HepG2 (cell line): Measurements from ENCODE around the gene IFT88. TPM values are rescaled to one million over a fixed set of nuclear protein-coding genes. Genes with fewer than 3 reads are reported as not detected.
A peak's percentile ranks its signal among the peaks of the same experiment; 100 is the strongest.

Source experiments
- ARNT2 ChIP-seq: sonication (generic); formaldehyde crosslinking; IDR thresholded peaks from 2 replicates; pipeline ENCODE4 v1.8.0; 2022; ENCODE audit warnings: mild to moderate bottlenecking, low read depth, missing genetic modification reagents, moderate library complexity
- ELF1 ChIP-seq: sonication (generic); formaldehyde crosslinking; IDR thresholded peaks from 2 replicates; pipeline ENCODE4 v1.4.0; 2020; ENCODE audit warnings: missing genetic modification reagents
- GZF1 ChIP-seq: sonication (generic); formaldehyde crosslinking; IDR thresholded peaks from 2 replicates; pipeline ENCODE4 v1.5.1; 2020; ENCODE audit warnings: mild to moderate bottlenecking, missing genetic modification reagents
- HNRNPH1 ChIP-seq: fragments of 200-400 bp; formaldehyde crosslinking; optimal IDR thresholded peaks from 2 replicates; pipeline ENCODE3; 2017; ENCODE audit warnings: mild to moderate bottlenecking, low read depth, low read length
- ISX ChIP-seq: sonication (generic); formaldehyde crosslinking; conservative IDR thresholded peaks from 2 replicates; pipeline ENCODE4 v1.5.0; 2020; ENCODE audit warnings: missing genetic modification reagents
- KDM3A ChIP-seq: IDR thresholded peaks from 2 replicates; pipeline ENCODE4 v1.6.1; 2018; ENCODE audit warnings: low read depth, missing compliant biosample characterization
- KLF16 ChIP-seq, 2 experiments: sonication (generic) in 1 of 2; formaldehyde crosslinking in 1 of 2; IDR thresholded peaks; 2 replicates each; pipeline versions ENCODE4 v1.6.1 to v1.8.0; 2016 to 2023; ENCODE audit warnings: missing genetic modification reagents in 2 of 2, missing compliant biosample characterization in 1 of 2
- NFIB ChIP-seq: sonication (generic); formaldehyde crosslinking; IDR thresholded peaks from 2 replicates; pipeline ENCODE4 v1.9.0; 2021; ENCODE audit warnings: missing genetic modification reagents, mild to moderate bottlenecking, borderline replicate concordance
- RORA ChIP-seq: sonication (generic); formaldehyde crosslinking; IDR thresholded peaks from 2 replicates; pipeline ENCODE4 v1.5.0; 2020; ENCODE audit warnings: mild to moderate bottlenecking, missing genetic modification reagents, moderate library complexity
- SETDB1 ChIP-seq: sonication (generic); formaldehyde crosslinking; IDR thresholded peaks from 2 replicates; pipeline ENCODE4 v1.5.1; 2020; ENCODE audit warnings: missing genetic modification reagents, mild to moderate bottlenecking, borderline replicate concordance
- SNAI1 ChIP-seq: sonication (generic); formaldehyde crosslinking; IDR thresholded peaks from 2 replicates; pipeline ENCODE4 v1.5.0; 2020; ENCODE audit warnings: mild to moderate bottlenecking, missing genetic modification reagents, borderline replicate concordance
- TEAD2 ChIP-seq: sonication (generic); formaldehyde crosslinking; IDR thresholded peaks from 2 replicates; pipeline ENCODE4 v1.9.0; 2021; ENCODE audit warnings: missing genetic modification reagents
- THAP11 ChIP-seq: IDR thresholded peaks from 2 replicates; pipeline ENCODE4 v1.6.1; 2016; ENCODE audit warnings: missing biosample characterization, missing genetic modification reagents
- YEATS4 ChIP-seq: sonication (generic); formaldehyde crosslinking; IDR thresholded peaks from 2 replicates; pipeline ENCODE4 v1.4.0; 2020; ENCODE audit warnings: missing genetic modification reagents, borderline replicate concordance
- ZBTB42 ChIP-seq: sonication (generic); formaldehyde crosslinking; IDR thresholded peaks from 2 replicates; pipeline ENCODE4 v1.5.0; 2020; ENCODE audit warnings: mild to moderate bottlenecking, missing genetic modification reagents
- ZNF224 ChIP-seq: sonication (generic); formaldehyde crosslinking; IDR thresholded peaks from 2 replicates; pipeline ENCODE4 v1.5.0; 2020; ENCODE audit warnings: mild to moderate bottlenecking, missing genetic modification reagents
- ZNF337 ChIP-seq: sonication (generic); formaldehyde crosslinking; IDR thresholded peaks from 2 replicates; pipeline ENCODE4 v1.5.1; 2020; ENCODE audit warnings: missing genetic modification reagents, low read depth, mild to moderate bottlenecking, borderline replicate concordance
- ZNF556 ChIP-seq: sonication (generic); formaldehyde crosslinking; IDR thresholded peaks from 2 replicates; pipeline ENCODE4 v1.4.0; 2020; ENCODE audit warnings: mild to moderate bottlenecking, missing genetic modification reagents, borderline replicate concordance
- ZNF737 ChIP-seq: sonication (generic); formaldehyde crosslinking; IDR thresholded peaks from 2 replicates; pipeline ENCODE4 v1.5.0; 2020; ENCODE audit warnings: missing genetic modification reagents, mild to moderate bottlenecking, borderline replicate concordance
- ZNF839 ChIP-seq: sonication (generic); formaldehyde crosslinking; IDR thresholded peaks from 2 replicates; pipeline ENCODE4 v1.4.0; 2020; ENCODE audit warnings: missing genetic modification reagents, mild to moderate bottlenecking, borderline replicate concordance
- ZSCAN20 ChIP-seq: sonication (generic); formaldehyde crosslinking; IDR thresholded peaks from 2 replicates; pipeline ENCODE4 v1.4.0; 2020; ENCODE audit warnings: missing genetic modification reagents, mild to moderate bottlenecking, borderline replicate concordance
- polyA plus RNA-seq, 8 experiments: library from polyadenylated mRNA; depleted of rRNA in 3 of 8; stranded (reverse) in 7 of 8; unstranded in 1 of 8; fragments of >200 nt; fragmentation: Illumina TruSeq in 4 of 8; extraction: Trizol in 4 of 8; gene quantifications; 2 replicates each; pipeline versions ENCODE4 v1.2.1 to v1.2.3, GENCODE V29; 2011 to 2016; ENCODE audit warnings: low read depth in 4 of 8, missing spikeins in 1 of 8, mixed read lengths in 1 of 8; ENCODE audit not compliant: insufficient read depth in 1 of 8
- total RNA-seq, 5 experiments: library from RNA; depleted of rRNA; stranded (reverse); fragments of >200 nt; fragmentation: Illumina TruSeq; extraction: Trizol; gene quantifications; 2 replicates each; pipeline ENCODE4 v1.2.3, GENCODE V29; 2016; ENCODE audit warnings: low read depth in 1 of 5
- TF ChIP-seq, protein P1 (sequence below): sonication (generic); formaldehyde crosslinking; IDR thresholded peaks from 2 replicates; pipeline ENCODE4 v1.5.0; 2020; ENCODE audit warnings: missing genetic modification reagents, mild to moderate bottlenecking, borderline replicate concordance
- TF ChIP-seq, protein P2 (sequence below): IDR thresholded peaks from 2 replicates; pipeline ENCODE4 v1.4.0; 2020; ENCODE audit warnings: mild to moderate bottlenecking, missing genetic modification reagents
- TF ChIP-seq, protein P3 (sequence below): IDR thresholded peaks from 2 replicates; pipeline ENCODE4 v1.6.1; 2016; ENCODE audit warnings: mild to moderate bottlenecking, missing biosample characterization, missing genetic modification reagents

Gene IFT88
- total and polyA plus RNA-seq, 2 of the 13 experiments (the other 11 are each of a cell fraction or from before 2014, with no cell fraction given) = 8.4 to 19.9 TPM

DNA sequence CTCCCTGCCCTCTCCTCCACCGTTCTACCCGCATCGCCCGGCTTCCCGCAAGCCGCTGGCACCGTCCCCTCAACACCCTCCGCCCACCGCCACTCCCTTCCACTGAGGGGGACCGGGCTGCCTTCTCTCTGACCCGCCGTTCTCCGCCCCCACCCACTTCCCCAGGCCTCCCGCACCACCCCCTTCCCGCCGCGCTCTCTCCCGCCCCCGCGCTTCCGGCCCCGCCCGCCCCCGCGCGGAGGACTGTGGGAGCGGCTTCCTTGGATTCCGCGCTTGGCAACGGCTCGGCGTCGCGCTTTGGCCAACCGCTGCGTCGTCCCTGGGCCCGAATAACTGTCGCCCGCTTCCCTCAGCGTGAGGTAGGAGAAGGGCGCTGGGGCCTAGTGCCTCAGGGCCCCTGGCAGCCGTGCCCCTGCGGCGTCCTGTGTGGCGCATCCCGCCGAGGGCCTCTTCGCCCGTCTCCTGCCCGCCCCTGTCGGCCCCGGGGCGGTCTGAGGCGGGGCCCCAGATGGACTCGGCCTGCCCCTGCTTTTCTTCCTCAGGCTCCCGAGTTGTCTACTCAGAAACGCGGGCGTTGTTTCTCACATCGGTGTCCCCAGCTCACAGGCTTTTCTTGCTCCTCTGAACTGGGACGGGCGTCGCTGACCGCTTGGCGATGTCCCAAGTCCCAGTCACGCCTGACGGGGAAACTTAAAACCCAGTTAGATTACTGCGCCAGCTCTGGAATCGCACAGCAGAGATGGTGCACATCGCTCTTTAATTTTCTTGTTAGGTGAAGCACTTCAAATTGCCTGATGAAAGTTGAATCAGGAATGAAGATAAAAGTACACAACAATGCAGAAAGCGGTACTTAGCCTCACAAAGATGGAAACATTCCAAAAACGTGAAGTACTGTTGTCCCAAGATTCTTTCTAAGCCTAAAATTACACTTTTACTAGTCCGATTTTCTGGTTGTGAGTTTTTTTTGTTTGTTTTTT, at the start of gene IFT88 (continued):
- TF ChIP-seq ISX (CRISPR knock-in tag) (no peak), TEAD2 (0 out of 2 replicates have a peak, but pooled peaks have one; percentile 55), ZNF556 (no peak), ELF1 (CRISPR knock-in tag) (peak; percentile 55), HNRNPH1 (no peak), RORA (CRISPR knock-in tag) (no peak), ZNF737 (CRISPR knock-in tag) (no peak), THAP11 (CRISPR knock-in tag) (peak; percentile 53), GZF1 (CRISPR knock-in tag) (no peak; the same call in 1 of the 2 replicates), KDM3A (CRISPR knock-in tag) (0 out of 2 replicates have a peak, but pooled peaks have one; percentile 23), ZNF224 (no peak), SETDB1 (CRISPR knock-in tag) (no peak), ZNF337 (CRISPR knock-in tag) (no peak), SNAI1 (CRISPR knock-in tag) (peak; percentile 84; the same call in 1 of the 2 replicates), ARNT2 (CRISPR knock-in tag) (peak; percentile 74; the same call in 1 of the 2 replicates), KLF16 (CRISPR knock-in tag; IDR thresholded peaks at IDR 0.05) (peak in 1 of 2 experiments; percentile 21; a peak in 1 of 4 replicates), ZSCAN20 (CRISPR knock-in tag) (0 out of 2 replicates have a peak, but pooled peaks have one; percentile 83), YEATS4 (peak; percentile 77; the same call in 1 of the 2 replicates), NFIB (no peak), ZNF839 (CRISPR knock-in tag) (peak; percentile 83; the same call in 1 of the 2 replicates), ZBTB42 (CRISPR knock-in tag) (no peak; the same call in 1 of the 2 replicates)
- TF ChIP-seq, protein P1, sequence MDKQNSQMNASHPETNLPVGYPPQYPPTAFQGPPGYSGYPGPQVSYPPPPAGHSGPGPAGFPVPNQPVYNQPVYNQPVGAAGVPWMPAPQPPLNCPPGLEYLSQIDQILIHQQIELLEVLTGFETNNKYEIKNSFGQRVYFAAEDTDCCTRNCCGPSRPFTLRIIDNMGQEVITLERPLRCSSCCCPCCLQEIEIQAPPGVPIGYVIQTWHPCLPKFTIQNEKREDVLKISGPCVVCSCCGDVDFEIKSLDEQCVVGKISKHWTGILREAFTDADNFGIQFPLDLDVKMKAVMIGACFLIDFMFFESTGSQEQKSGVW = no peak
- TF ChIP-seq, protein P2, sequence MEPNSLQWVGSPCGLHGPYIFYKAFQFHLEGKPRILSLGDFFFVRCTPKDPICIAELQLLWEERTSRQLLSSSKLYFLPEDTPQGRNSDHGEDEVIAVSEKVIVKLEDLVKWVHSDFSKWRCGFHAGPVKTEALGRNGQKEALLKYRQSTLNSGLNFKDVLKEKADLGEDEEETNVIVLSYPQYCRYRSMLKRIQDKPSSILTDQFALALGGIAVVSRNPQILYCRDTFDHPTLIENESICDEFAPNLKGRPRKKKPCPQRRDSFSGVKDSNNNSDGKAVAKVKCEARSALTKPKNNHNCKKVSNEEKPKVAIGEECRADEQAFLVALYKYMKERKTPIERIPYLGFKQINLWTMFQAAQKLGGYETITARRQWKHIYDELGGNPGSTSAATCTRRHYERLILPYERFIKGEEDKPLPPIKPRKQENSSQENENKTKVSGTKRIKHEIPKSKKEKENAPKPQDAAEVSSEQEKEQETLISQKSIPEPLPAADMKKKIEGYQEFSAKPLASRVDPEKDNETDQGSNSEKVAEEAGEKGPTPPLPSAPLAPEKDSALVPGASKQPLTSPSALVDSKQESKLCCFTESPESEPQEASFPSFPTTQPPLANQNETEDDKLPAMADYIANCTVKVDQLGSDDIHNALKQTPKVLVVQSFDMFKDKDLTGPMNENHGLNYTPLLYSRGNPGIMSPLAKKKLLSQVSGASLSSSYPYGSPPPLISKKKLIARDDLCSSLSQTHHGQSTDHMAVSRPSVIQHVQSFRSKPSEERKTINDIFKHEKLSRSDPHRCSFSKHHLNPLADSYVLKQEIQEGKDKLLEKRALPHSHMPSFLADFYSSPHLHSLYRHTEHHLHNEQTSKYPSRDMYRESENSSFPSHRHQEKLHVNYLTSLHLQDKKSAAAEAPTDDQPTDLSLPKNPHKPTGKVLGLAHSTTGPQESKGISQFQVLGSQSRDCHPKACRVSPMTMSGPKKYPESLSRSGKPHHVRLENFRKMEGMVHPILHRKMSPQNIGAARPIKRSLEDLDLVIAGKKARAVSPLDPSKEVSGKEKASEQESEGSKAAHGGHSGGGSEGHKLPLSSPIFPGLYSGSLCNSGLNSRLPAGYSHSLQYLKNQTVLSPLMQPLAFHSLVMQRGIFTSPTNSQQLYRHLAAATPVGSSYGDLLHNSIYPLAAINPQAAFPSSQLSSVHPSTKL (CRISPR knock-in tag) = peak; percentile 18; the same call in 1 of the 2 replicates
- TF ChIP-seq, protein P3, sequence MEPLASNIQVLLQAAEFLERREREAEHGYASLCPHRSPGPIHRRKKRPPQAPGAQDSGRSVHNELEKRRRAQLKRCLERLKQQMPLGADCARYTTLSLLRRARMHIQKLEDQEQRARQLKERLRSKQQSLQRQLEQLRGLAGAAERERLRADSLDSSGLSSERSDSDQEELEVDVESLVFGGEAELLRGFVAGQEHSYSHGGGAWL (CRISPR knock-in tag) = peak; percentile 89
